Stomach (tissue), 4 donors: ENCODE results near the gene KDM5B.

ENCODE experiments used
- EP300 ChIP-seq: sonication (generic); formaldehyde crosslinking; IDR thresholded peaks from one replicate; pipeline ENCODE4 v1.6.1; 2017; ENCODE audit warnings: antibody characterized with exemption
- POLR2A ChIP-seq, 4 donors: fragments of 450-650 bp; IDR thresholded peaks; one replicate each; pipeline ENCODE4 v1.6.1; 2016; ENCODE audit warnings: antibody characterized with exemption in 4 of 4, control low read depth in 2 of 4, mild to moderate bottlenecking in 1 of 4, moderate library complexity in 1 of 4
- POLR2AphosphoS5 ChIP-seq, 3 donors: sonication (generic); formaldehyde crosslinking; IDR thresholded peaks; one replicate each; pipeline ENCODE4 v1.6.1; 2016; ENCODE audit warnings: antibody characterized with exemption in 3 of 3
- TF ChIP-seq, protein P1 (sequence below), 7 experiments: fragments of 450-650 bp in 4 of 7; fragments of 200-600 bp in 3 of 7; sonication (generic) in 3 of 7; IDR thresholded peaks; one replicate each; pipeline ENCODE4 v1.5.1; 2016 to 2019; ENCODE audit warnings: antibody characterized with exemption in 7 of 7, control low read depth in 2 of 7, mild to moderate bottlenecking in 1 of 7

GRCh38 chr1:202821467-202821866 lies 13.2 kb upstream of the KDM5B start:
- TF ChIP-seq EP300: no peak
- TF ChIP-seq, protein P1, sequence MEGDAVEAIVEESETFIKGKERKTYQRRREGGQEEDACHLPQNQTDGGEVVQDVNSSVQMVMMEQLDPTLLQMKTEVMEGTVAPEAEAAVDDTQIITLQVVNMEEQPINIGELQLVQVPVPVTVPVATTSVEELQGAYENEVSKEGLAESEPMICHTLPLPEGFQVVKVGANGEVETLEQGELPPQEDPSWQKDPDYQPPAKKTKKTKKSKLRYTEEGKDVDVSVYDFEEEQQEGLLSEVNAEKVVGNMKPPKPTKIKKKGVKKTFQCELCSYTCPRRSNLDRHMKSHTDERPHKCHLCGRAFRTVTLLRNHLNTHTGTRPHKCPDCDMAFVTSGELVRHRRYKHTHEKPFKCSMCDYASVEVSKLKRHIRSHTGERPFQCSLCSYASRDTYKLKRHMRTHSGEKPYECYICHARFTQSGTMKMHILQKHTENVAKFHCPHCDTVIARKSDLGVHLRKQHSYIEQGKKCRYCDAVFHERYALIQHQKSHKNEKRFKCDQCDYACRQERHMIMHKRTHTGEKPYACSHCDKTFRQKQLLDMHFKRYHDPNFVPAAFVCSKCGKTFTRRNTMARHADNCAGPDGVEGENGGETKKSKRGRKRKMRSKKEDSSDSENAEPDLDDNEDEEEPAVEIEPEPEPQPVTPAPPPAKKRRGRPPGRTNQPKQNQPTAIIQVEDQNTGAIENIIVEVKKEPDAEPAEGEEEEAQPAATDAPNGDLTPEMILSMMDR (IDR thresholded peaks at IDR 0.05): no peak
- no peak for TF ChIP-seq POLR2AphosphoS5 (IDR thresholded peaks at IDR 0.05)
- no peak for TF ChIP-seq POLR2A (IDR thresholded peaks at IDR 0.05)
